Neural progenitor cell (in vitro differentiated cells): ENCODE measurements around the gene RAB3GAP2.

Experiments used
- CTCF ChIP-seq: fragments of 200-600 bp; sonication (generic); IDR thresholded peaks from 2 replicates; pipeline ENCODE4 v1.5.1; 2017; ENCODE audit warnings: antibody characterized with exemption, mild to moderate bottlenecking
- EZH2phosphoT487 ChIP-seq: fragments of 200-600 bp; sonication (generic); IDR thresholded peaks from 2 replicates; pipeline ENCODE4 v1.6.1; 2017; ENCODE audit warnings: antibody characterized with exemption

- TF ChIP-seq CTCF = no peak
- no peak for TF ChIP-seq EZH2phosphoT487
Observed at GRCh38 chr1:220275430-220275829, 3.2 kb upstream of the RAB3GAP2 start.
